Stimulated activated CD4-positive, alpha-beta T cell treated with anti-CD3 and anti-CD28 coated beads, Interleukin-1b, Interleukin-23, amount 100 ng/mL, for 4 hours (primary cell): ENCODE results near the gene EHD3.

Experiments
- DNase-seq, 2 donors: peaks; one replicate each; pipeline ENCODE4 v3.0.0-alpha.2; 2020; ENCODE audit warnings: low read depth in 2 of 2

The EHD3 gene

GRCh38 chr2:31284107-31284506, 50.2 kb downstream of the EHD3 start:
- no peak for DNase-seq

- DNase-seq: no peak
Observed at GRCh38 chr2:31286230-31286629, 52.3 kb downstream of the EHD3 start.

- no peak for DNase-seq
Observed at GRCh38 chr2:31286961-31287550, 53.1 kb downstream of the EHD3 start.

DNA sequence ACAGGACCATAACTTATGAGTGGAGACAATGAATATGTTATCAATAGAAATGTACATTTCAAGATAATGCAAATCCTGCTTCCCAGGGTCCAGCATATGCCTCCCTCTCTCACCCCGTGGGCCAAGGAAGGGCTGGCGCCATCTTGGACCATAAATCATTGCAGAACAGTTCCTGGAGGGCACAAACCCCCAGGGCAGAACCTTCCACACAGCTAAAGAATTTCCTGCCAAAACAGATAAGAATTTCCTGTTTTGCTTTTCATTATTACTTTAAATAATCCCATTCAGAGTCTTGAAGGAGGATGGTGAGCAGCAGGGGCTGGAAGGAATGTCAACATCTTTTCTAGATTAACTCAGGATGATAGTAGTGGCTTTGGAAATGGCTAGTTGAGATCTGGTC, 53.7 kb downstream of the EHD3 start:
- no peak for DNase-seq

GRCh38 chr2:31294196-31294595, 60.2 kb downstream of the EHD3 start:
- no peak for DNase-seq

DNA sequence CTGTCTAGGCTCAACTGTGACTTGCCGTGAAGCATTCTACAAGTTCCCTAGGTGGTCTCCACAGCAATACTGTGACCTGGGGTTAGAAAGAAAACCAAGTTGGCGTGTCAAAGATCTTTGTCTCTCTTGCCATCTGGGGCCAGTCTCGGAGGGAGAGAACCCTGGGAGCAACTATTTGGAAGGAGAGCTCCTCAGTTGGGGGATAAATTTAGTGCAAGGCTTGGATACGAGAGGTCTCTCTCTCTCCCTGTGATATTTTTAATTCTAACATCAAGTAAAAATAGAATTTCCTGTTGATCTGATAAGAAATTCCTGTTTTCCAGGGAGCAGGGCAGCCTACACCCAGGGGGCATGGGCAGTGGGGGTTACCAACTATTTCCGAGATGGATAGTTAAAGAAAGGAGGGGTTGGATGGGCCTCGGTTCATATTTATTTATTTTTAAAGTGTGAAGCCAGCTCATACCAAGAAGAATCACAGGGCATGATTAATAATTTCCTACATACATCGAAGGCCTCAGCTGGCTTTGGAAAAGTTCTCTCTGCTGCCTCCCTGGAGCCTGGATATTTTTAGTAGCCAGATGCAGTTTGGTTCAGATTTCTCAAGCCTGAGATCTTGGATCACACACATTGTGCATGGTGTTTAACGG, 62.8 kb downstream of the EHD3 start:
- DNase-seq: no peak

GRCh38 chr2:31297751-31298150, 63.8 kb downstream of the EHD3 start:
- DNase-seq: no peak

- no peak for DNase-seq
Observed at GRCh38 chr2:31299547-31299946, 65.6 kb downstream of the EHD3 start.

GRCh38 chr2:31300309-31300708, 66.4 kb downstream of the EHD3 start:
- DNase-seq: no peak

DNA sequence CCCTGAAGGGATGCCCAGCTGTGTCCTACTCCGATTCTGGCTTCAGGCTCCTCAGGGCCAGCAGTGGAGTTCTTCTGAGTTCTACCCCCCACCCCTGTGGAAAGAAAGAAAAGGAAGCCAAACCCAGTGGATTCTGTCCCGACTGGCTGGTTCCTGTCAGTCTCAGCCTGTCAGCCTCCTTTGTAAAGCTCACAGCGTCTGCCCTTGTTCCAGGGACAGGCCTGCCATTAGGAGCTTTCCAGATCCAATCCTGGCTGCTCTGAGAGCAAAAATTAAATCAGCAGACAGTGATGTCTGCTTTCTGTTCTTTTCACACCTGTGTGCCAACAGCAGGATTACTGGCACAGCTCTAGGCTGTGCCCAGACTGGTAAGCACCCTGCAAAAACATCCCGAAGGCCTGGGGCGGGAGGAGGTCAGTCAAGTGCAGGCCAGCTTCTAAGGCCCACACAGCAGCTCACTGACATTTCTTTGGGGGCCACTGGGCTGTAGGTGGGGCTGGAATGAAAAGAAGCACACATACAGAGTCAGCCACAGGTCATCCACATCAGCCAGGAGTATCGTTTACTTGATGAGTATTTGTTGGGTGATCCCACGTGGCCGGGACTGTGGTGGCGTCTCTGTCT, 69.1 kb downstream of the EHD3 start:
- no peak for DNase-seq

DNA sequence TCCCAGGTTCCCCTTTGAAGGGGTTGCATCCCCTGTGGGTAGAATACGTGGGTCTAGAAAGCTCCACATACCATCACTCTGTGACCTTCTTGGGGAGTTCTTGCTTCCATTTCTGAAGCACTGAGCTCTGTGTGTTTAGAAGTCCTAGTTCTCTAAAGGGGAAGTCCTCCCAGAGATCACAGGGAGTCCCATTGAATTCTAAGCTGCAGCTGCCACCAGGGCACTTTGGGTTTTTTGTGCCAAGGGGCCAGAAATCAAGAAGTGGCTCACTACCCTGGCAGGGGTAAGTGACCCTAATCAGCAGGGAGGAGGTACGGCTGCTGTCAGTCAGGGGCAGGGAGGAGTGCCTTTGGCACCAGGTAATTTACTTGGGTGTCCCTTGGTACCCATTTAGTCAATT, 70.9 kb downstream of the EHD3 start:
- no peak for DNase-seq

DNA sequence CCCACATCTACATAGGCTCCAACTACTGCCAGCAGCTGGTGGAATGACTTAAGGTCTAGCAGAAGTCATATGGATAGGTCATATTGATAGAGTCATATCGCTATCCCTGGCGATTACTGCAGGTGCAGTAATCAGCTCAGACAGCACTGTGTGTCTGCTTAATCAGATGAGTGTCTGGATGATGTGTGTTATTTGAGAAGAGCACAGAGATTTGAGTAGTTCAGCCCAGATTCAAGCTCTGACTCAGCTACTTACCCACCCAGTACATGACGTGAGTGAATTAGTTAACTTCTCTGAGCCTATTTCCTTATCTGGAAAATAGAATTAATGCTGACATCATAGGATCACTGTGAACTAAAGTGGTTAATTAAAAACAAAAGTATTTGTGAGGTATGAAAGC, 78.9 kb downstream of the EHD3 start:
- no peak for DNase-seq

DNA sequence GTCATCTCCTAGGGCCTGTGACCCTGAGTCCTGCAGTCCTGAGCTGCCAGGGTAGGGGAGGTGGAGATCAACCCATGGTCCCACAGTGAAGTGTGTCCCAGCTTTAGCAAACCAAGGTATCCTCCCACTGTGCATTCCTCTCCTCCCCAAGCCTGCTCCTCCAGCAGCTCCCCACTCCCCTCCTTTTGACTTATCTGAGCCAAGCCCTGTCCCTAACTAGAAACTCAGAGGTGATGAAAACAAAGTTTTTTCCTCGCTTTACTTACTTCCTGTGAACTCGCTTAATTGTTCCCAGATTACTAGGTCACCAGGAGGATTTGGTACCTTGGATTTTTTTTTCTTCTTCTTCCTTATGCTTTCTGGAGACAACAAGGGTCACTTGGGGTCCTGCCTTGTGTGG, 80.8 kb downstream of the EHD3 start:
- no peak for DNase-seq

DNA sequence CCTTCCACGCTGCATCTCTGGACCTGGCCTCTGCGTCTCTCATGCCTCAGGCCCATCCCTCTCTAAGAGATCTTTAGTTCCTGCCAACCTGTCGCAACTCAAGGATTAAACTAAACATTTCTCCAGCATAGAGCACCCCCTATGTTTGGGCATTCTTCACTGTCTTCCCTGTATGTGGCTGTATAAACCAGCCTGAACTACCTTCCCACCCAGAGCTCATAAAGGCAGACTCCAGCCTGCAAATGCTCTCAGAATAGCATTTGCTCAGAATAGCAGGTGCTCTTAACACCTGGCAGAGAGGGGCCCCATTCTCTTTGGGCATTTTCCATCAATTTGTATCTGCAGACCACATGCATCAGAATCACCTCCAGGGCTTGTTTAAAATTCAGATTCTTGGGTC, 83.4 kb downstream of the EHD3 start:
- no peak for DNase-seq

DNA sequence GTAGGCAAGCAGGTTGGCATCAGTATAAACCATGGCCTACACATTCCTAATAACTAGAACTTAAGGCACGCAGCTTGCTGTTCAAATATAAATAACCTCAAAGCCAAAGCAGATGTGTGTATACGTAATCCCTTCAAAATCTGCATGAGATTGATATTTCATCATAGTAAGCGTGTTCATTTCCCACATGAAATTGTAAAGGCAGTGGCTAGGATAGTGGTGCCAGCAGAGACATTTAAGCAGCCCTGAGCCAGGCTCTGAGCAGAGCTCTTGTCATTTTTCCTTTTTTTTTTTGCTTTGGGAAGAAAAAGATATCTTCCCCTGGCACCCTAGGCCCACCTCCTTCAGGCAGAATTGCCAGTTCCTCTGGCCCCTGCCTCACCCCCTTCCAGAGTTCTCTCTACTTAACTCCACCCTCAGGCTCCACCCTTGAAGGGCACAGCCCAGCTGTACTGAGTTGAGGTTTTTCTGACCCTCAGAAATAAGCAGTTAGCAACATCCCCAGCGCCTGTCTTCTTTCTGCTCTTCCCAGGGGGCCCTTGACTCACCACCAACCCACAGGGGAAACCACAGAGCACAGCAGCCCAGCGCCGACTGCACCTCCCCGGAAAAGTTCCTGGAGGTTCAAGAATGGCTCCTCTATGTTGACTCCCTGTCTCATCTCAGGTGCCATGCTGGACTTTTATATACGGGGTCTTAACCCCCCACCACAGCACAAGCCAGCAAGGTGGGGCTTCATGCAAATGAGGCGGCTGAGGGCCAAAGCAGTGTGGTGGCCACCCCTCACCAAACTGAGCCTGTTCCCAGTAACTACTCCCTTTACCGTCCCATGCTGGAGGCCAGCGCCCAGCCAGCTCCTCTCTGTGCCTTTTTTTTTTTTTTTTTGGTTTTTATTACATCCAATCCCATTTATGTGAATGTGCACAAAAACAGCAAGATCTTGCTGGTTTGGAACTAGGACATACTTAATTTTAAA, 84.7 kb downstream of the EHD3 start:
- DNase-seq: no peak
